ENCODE data around the gene MAGI2. TPM values are rescaled to one million over a fixed set of nuclear protein-coding genes. Genes with fewer than 3 reads are reported as not detected.

Gene MAGI2
- total and polyA plus RNA-seq, 2 experiments from 2014 or later: 10.4 to 26.4 TPM

DNA sequence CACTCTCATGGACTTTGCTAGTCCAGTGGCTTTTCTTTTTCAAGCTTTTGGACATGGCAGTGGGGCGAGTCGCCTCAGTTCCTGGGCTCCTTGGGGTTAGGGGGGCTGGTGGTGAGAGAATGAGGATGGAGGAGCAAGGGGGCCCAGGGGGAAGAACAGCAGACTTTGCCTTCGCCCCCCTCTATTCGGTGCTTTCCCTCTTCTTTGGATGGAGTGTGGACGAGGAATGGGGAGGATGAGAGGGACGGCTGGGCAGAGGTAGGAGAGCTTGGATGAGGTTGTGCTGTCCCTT lies 255 bp downstream of the MAGI2 start:
- Histone ChIP-seq H3K4me3 (peak overlapping the region; percentile 79), H3K4me1 (ENCODE audit: insufficient read depth) (peaks cover 7% of the 10 kb centered on the region; the same call in 1 of the 2 replicates), H2AFZ (peak overlapping the region; percentile 82), H3K9me2 (ENCODE audit: insufficient read depth) (no peaks in the 10 kb centered on the region), H3K4me2 (peak overlapping the region; percentile 86), H3K36me3 (ENCODE audit: insufficient read depth) (no peaks in the 10 kb centered on the region), H3F3A (replicated peaks; ENCODE audit: low read depth) (no peaks in the 10 kb centered on the region), H3K79me2 (replicated peaks; ENCODE audit: insufficient read depth) (no peaks in the 10 kb centered on the region), H4K20me1 (replicated peaks; ENCODE audit: insufficient read depth) (0 out of 2 replicates have a peak, but pooled peaks cover 3% of the 10 kb centered on the region), H3K27ac (ENCODE audit: low read depth) (no peak overlapping the region), H3K27me3 (ENCODE audit: insufficient read depth) (peaks cover 85% of the 10 kb centered on the region)
- Mint-ChIP-seq H3K27ac (no peak overlapping the region), H3K9me3 (no peaks in the 10 kb centered on the region; the same call in 2 of the 3 replicates), H3K4me1 (peaks cover 7% of the 10 kb centered on the region), H3K4me3 (peak overlapping the region; percentile 93), H3K27me3 (ENCODE audit: insufficient read depth, low read depth, poor library complexity) (peaks cover 57% of the 10 kb centered on the region), H3K36me3 (ENCODE audit: low read depth) (no peaks in the 10 kb centered on the region)
- DNase-seq (ENCODE audit: low spot score) (no peak), ATAC-seq (no peak)
- TF ChIP-seq, protein P1, sequence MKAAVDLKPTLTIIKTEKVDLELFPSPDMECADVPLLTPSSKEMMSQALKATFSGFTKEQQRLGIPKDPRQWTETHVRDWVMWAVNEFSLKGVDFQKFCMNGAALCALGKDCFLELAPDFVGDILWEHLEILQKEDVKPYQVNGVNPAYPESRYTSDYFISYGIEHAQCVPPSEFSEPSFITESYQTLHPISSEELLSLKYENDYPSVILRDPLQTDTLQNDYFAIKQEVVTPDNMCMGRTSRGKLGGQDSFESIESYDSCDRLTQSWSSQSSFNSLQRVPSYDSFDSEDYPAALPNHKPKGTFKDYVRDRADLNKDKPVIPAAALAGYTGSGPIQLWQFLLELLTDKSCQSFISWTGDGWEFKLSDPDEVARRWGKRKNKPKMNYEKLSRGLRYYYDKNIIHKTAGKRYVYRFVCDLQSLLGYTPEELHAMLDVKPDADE (IDR thresholded peaks at IDR 0.05): no peak
- no peak for TF ChIP-seq NANOG (IDR thresholded peaks at IDR 0.05; ENCODE audit: borderline replicate concordance)
- no peak for TF ChIP-seq CREB1 (CRISPR knock-in tag; IDR thresholded peaks at IDR 0.05; ENCODE audit: low read depth)
- TF ChIP-seq, protein P2, sequence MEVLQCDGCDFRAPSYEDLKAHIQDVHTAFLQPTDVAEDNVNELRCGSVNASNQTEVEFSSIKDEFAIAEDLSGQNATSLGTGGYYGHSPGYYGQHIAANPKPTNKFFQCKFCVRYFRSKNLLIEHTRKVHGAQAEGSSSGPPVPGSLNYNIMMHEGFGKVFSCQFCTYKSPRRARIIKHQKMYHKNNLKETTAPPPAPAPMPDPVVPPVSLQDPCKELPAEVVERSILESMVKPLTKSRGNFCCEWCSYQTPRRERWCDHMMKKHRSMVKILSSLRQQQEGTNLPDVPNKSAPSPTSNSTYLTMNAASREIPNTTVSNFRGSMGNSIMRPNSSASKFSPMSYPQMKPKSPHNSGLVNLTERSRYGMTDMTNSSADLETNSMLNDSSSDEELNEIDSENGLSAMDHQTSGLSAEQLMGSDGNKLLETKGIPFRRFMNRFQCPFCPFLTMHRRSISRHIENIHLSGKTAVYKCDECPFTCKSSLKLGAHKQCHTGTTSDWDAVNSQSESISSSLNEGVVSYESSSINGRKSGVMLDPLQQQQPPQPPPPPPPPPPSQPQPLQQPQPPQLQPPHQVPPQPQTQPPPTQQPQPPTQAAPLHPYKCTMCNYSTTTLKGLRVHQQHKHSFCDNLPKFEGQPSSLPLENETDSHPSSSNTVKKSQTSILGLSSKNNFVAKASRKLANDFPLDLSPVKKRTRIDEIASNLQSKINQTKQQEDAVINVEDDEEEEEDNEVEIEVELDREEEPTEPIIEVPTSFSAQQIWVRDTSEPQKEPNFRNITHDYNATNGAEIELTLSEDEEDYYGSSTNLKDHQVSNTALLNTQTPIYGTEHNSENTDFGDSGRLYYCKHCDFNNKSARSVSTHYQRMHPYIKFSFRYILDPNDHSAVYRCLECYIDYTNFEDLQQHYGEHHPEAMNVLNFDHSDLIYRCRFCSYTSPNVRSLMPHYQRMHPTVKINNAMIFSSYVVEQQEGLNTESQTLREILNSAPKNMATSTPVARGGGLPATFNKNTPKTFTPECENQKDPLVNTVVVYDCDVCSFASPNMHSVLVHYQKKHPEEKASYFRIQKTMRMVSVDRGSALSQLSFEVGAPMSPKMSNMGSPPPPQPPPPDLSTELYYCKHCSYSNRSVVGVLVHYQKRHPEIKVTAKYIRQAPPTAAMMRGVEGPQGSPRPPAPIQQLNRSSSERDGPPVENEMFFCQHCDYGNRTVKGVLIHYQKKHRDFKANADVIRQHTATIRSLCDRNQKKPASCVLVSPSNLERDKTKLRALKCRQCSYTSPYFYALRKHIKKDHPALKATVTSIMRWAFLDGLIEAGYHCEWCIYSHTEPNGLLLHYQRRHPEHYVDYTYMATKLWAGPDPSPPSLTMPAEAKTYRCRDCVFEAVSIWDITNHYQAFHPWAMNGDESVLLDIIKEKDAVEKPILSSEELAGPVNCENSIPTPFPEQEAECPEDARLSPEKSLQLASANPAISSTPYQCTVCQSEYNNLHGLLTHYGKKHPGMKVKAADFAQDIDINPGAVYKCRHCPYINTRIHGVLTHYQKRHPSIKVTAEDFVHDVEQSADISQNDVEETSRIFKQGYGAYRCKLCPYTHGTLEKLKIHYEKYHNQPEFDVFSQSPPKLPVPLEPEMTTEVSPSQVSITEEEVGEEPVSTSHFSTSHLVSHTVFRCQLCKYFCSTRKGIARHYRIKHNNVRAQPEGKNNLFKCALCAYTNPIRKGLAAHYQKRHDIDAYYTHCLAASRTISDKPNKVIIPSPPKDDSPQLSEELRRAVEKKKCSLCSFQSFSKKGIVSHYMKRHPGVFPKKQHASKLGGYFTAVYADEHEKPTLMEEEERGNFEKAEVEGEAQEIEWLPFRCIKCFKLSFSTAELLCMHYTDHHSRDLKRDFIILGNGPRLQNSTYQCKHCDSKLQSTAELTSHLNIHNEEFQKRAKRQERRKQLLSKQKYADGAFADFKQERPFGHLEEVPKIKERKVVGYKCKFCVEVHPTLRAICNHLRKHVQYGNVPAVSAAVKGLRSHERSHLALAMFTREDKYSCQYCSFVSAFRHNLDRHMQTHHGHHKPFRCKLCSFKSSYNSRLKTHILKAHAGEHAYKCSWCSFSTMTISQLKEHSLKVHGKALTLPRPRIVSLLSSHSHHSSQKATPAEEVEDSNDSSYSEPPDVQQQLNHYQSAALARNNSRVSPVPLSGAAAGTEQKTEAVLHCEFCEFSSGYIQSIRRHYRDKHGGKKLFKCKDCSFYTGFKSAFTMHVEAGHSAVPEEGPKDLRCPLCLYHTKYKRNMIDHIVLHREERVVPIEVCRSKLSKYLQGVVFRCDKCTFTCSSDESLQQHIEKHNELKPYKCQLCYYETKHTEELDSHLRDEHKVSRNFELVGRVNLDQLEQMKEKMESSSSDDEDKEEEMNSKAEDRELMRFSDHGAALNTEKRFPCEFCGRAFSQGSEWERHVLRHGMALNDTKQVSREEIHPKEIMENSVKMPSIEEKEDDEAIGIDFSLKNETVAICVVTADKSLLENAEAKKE (CRISPR knock-in tag; IDR thresholded peaks at IDR 0.05): no peak
- no peak for TF ChIP-seq JUNB (IDR thresholded peaks at IDR 0.05; ENCODE audit: unreplicated experiment)
- TF ChIP-seq, protein P3, sequence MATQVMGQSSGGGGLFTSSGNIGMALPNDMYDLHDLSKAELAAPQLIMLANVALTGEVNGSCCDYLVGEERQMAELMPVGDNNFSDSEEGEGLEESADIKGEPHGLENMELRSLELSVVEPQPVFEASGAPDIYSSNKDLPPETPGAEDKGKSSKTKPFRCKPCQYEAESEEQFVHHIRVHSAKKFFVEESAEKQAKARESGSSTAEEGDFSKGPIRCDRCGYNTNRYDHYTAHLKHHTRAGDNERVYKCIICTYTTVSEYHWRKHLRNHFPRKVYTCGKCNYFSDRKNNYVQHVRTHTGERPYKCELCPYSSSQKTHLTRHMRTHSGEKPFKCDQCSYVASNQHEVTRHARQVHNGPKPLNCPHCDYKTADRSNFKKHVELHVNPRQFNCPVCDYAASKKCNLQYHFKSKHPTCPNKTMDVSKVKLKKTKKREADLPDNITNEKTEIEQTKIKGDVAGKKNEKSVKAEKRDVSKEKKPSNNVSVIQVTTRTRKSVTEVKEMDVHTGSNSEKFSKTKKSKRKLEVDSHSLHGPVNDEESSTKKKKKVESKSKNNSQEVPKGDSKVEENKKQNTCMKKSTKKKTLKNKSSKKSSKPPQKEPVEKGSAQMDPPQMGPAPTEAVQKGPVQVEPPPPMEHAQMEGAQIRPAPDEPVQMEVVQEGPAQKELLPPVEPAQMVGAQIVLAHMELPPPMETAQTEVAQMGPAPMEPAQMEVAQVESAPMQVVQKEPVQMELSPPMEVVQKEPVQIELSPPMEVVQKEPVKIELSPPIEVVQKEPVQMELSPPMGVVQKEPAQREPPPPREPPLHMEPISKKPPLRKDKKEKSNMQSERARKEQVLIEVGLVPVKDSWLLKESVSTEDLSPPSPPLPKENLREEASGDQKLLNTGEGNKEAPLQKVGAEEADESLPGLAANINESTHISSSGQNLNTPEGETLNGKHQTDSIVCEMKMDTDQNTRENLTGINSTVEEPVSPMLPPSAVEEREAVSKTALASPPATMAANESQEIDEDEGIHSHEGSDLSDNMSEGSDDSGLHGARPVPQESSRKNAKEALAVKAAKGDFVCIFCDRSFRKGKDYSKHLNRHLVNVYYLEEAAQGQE (IDR thresholded peaks at IDR 0.05; ENCODE audit: unreplicated experiment): no peak
- no peak for TF ChIP-seq ZNF331 (CRISPR knock-in tag; IDR thresholded peaks at IDR 0.05; ENCODE audit: low read depth)
- TF ChIP-seq POLR2AphosphoS5 (IDR thresholded peaks at IDR 0.05; ENCODE audit: low read depth): no peak
- TF ChIP-seq, protein P4, sequence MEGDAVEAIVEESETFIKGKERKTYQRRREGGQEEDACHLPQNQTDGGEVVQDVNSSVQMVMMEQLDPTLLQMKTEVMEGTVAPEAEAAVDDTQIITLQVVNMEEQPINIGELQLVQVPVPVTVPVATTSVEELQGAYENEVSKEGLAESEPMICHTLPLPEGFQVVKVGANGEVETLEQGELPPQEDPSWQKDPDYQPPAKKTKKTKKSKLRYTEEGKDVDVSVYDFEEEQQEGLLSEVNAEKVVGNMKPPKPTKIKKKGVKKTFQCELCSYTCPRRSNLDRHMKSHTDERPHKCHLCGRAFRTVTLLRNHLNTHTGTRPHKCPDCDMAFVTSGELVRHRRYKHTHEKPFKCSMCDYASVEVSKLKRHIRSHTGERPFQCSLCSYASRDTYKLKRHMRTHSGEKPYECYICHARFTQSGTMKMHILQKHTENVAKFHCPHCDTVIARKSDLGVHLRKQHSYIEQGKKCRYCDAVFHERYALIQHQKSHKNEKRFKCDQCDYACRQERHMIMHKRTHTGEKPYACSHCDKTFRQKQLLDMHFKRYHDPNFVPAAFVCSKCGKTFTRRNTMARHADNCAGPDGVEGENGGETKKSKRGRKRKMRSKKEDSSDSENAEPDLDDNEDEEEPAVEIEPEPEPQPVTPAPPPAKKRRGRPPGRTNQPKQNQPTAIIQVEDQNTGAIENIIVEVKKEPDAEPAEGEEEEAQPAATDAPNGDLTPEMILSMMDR (conservative IDR thresholded peaks at IDR 0.05; ENCODE audit: low read depth in 2 of 2): no peak
